Ovary (tissue), 9 donors: ENCODE data around the gene HIPK2. TPM values are rescaled to one million over a fixed set of nuclear protein-coding genes. Genes with fewer than 3 reads are reported as not detected.

Experiments used
- DNase-seq, 5 donors: peaks; one replicate each; pipeline ENCODE4 v3.0.0-alpha.2; 2019 to 2020
- H3K27ac ChIP-seq, 2 donors: fragments of 200-600 bp; one replicate each; pipeline versions ENCODE4 v1.5.1 to v1.8.0; 2019 to 2022
- H3K27me3 ChIP-seq: fragments of 200-600 bp; one replicate; pipeline ENCODE4 v1.8.0; 2022
- H3K36me3 ChIP-seq: fragments of 200-600 bp; sonication (generic); one replicate; pipeline ENCODE4 v1.5.1; 2019
- H3K4me1 ChIP-seq: one replicate; pipeline ENCODE4 v1.8.1; 2013; ENCODE audit warnings: mild to moderate bottlenecking, moderate library complexity; ENCODE audit not compliant: insufficient read depth
- H3K4me3 ChIP-seq: fragments of 200-600 bp; sonication (generic); one replicate; pipeline ENCODE4 v1.5.1; 2017
- H3K9me3 ChIP-seq, 2 donors: fragments of 200-600 bp in 1 of 2; sonication (generic) in 1 of 2; one replicate each; pipeline versions ENCODE4 v1.5.1 to v1.8.1; 2013 to 2019; ENCODE audit warnings: mild to moderate bottlenecking in 1 of 2, moderate library complexity in 1 of 2
- CTCF ChIP-seq, 3 donors: fragments of 450-650 bp in 2 of 3; fragments of 200-600 bp in 1 of 3; IDR thresholded peaks; one replicate each; pipeline versions ENCODE4 v1.5.1 to v1.8.0; 2016 to 2022; ENCODE audit warnings: antibody characterized with exemption in 3 of 3, mild to moderate bottlenecking in 1 of 3
- EP300 ChIP-seq: sonication (generic); formaldehyde crosslinking; IDR thresholded peaks from one replicate; pipeline ENCODE4 v1.6.1; 2017; ENCODE audit warnings: antibody characterized with exemption
- POLR2A ChIP-seq: fragments of 450-650 bp; IDR thresholded peaks from one replicate; pipeline ENCODE4 v1.6.1; 2017; ENCODE audit warnings: antibody characterized with exemption, mild to moderate bottlenecking, moderate library complexity
- WGBS, 3 donors: extraction: QIAGEN DNeasy Blood & Tissue Kit in 1 of 3; methylation state at CpG; one replicate each; pipeline versions ENCODE4 v1.1.5 to v1.1.7; 2013 to 2017; 5-methylcytosine and 5-hydroxymethylcytosine counted together
- intact Hi-C, 4 donors: fragments of 100-400 bp; cut with DNase I; formaldehyde crosslinking; loops; one replicate each; pipeline versions ENCODE4 v1.11.0 to v1.15.1; 2022 to 2023
- polyA plus RNA-seq, 2 donors: library from polyadenylated mRNA; stranded (reverse); fragments of 200-250 nt in 1 of 2; fragments of 350-450 nt in 1 of 2; fragmentation: Illumina TruSeq in 1 of 2; extraction: RNeasy Lipid Tissue Mini Kit (QIAGEN cat#74804) in 1 of 2; gene quantifications; one replicate each; pipeline ENCODE4 v1.2.3, GENCODE V29; 2013 to 2014
- total RNA-seq, 7 donors: library from RNA; depleted of rRNA in 2 of 7; stranded (reverse); fragments of >200 nt in 2 of 7; fragmentation: NEBNext Ultra II Directional in 3 of 7; extraction: Animal tissue kit (Norgen Biotek cat#: 25700) in 3 of 7; gene quantifications; one replicate each; pipeline versions ENCODE4 v1.1.0 to v1.2.4, GENCODE V29; 2016 to 2023
- donor health status: DM: no; HTN: no; CAD: no; lungs with moderate emphysema.
- donor health status: DM: no; HTN: no; CAD: no.
- donor health status: Bipolar disorder and iron deficiency.
- donor health status: DM: yes; HTN: yes; CAD: no.
- donor health status: DM: no; HTN: no; CAD: no.
- donor health status: DM: yes; HTN: yes; CAD: no.

The HIPK2 gene
- total and polyA plus RNA-seq, 9 donors = 7.3 to 38.4 (median 28.1) TPM

- H3K27me3 ChIP-seq = no peaks in the 10 kb centered on the region
- intact Hi-C loops = no loop called here
These were observed 29.2 kb upstream of the HIPK2 start for GRCh38 chr7:139807009-139807408.

GRCh38 chr7:139804571-139804970 is 26.8 kb upstream of the HIPK2 start:
- WGBS, 3 donors = 87 to 91% (median 90%) methylated on average over 1 of the region's 1 CpG
- intact Hi-C loops = no loop called here

More at GRCh38 chr7:139807009-139807408, 29.2 kb upstream of the HIPK2 start:
- DNase-seq = no peak
- Histone ChIP-seq H3K36me3 (no peaks in the 10 kb centered on the region), H3K4me3 (no peak overlapping the region), H3K27ac (no peak overlapping the region), H3K9me3 (no peaks in the 10 kb centered on the region), H3K4me1 (no peaks in the 10 kb centered on the region)
- WGBS, 3 donors = 79 to 89% (median 86%) methylated on average over 3 of the region's 3 CpGs
- TF ChIP-seq EP300 = no peak
- TF ChIP-seq POLR2A = no peak
- TF ChIP-seq CTCF (IDR thresholded peaks at IDR 0.05) = no peak

GRCh38 chr7:139799586-139799985 is 21.8 kb upstream of the HIPK2 start:
- 72 to 83% (median 79%) methylated on average over 2 of the region's 2 CpGs for WGBS, 3 donors

More at GRCh38 chr7:139804571-139804970, 26.8 kb upstream of the HIPK2 start:
- Histone ChIP-seq H3K9me3 (no peaks in the 10 kb centered on the region), H3K36me3 (no peaks in the 10 kb centered on the region), H3K27ac (no peak overlapping the region), H3K27me3 (no peaks in the 10 kb centered on the region), H3K4me1 (no peaks in the 10 kb centered on the region), H3K4me3 (no peak overlapping the region)
- TF ChIP-seq POLR2A (no peak), EP300 (no peak)
- DNase-seq = no peak

GRCh38 chr7:139798892-139799291 is 21.1 kb upstream of the HIPK2 start:
- TF ChIP-seq POLR2A = no peak
- Histone ChIP-seq H3K9me3 (no peaks in the 10 kb centered on the region), H3K4me3 (no peak overlapping the region), H3K36me3 (no peaks in the 10 kb centered on the region), H3K27me3 (no peaks in the 10 kb centered on the region), H3K27ac (no peak overlapping the region), H3K4me1 (no peaks in the 10 kb centered on the region)
- WGBS, 3 donors = 66 to 89% (median 71%) methylated on average over 4 of the region's 4 CpGs
- no peak for DNase-seq
- intact Hi-C loops = no loop called here

More at GRCh38 chr7:139799586-139799985, 21.8 kb upstream of the HIPK2 start:
- intact Hi-C loops = no loop called here
- Histone ChIP-seq H3K27me3 (no peaks in the 10 kb centered on the region), H3K9me3 (no peaks in the 10 kb centered on the region), H3K4me1 (no peaks in the 10 kb centered on the region), H3K27ac (no peak overlapping the region), H3K4me3 (no peak overlapping the region), H3K36me3 (no peaks in the 10 kb centered on the region)
- TF ChIP-seq CTCF (IDR thresholded peaks at IDR 0.05) (no peak), POLR2A (no peak), EP300 (no peak)
- no peak for DNase-seq

GRCh38 chr7:139798221-139798620 is 20.4 kb upstream of the HIPK2 start:
- H3K36me3 ChIP-seq = no peaks in the 10 kb centered on the region
- no peaks in the 10 kb centered on the region for H3K27me3 ChIP-seq
- WGBS, 3 donors = 28 to 42% (median 29%) methylated on average over 10 of the region's 10 CpGs
- intact Hi-C loops = no loop called here
- no peaks in the 10 kb centered on the region for H3K9me3 ChIP-seq
- TF ChIP-seq CTCF (IDR thresholded peaks at IDR 0.05) = no peak
- no peak for TF ChIP-seq EP300
- TF ChIP-seq POLR2A = no peak
- no peak overlapping the region for H3K27ac ChIP-seq
- no peak overlapping the region for H3K4me3 ChIP-seq
- no peak for DNase-seq
- H3K4me1 ChIP-seq = no peaks in the 10 kb centered on the region
